B cell (primary cell): ENCODE results near the gene NDUFV3.

Source experiments
- CTCF ChIP-seq: fragments of 200-600 bp; IDR thresholded peaks from one replicate; pipeline ENCODE4 v1.8.0; 2022; ENCODE audit warnings: antibody characterized with exemption, mild to moderate bottlenecking
- EZH2 ChIP-seq: IDR thresholded peaks from 2 replicates; pipeline ENCODE4 v1.6.1; 2012; ENCODE audit warnings: borderline replicate concordance, low read depth, mild to moderate bottlenecking, moderate library complexity, low read length; ENCODE audit not compliant: insufficient read depth, poor library complexity, severe bottlenecking

- TF ChIP-seq CTCF (no peak), EZH2 (no peak)
Observed at GRCh38 chr21:42864286-42864685, 28.8 kb upstream of the NDUFV3 start.
